Stimulated activated CD8-positive, alpha-beta memory T cell treated with anti-CD3 and anti-CD28 coated beads, Interleukin-4, amount 100 ng/mL, for 1 hour (primary cell): Measurements from ENCODE around the gene EPHA1.

Experiments used
- DNase-seq, 2 donors: peaks; one replicate each; pipeline ENCODE4 v3.0.0-alpha.2; 2020; ENCODE audit warnings: low read depth in 2 of 2, low spot score in 1 of 2

Gene EPHA1

GRCh38 chr7:143390104-143390772 is 18.4 kb downstream of the EPHA1 start:
- DNase-seq, result no peak

DNA sequence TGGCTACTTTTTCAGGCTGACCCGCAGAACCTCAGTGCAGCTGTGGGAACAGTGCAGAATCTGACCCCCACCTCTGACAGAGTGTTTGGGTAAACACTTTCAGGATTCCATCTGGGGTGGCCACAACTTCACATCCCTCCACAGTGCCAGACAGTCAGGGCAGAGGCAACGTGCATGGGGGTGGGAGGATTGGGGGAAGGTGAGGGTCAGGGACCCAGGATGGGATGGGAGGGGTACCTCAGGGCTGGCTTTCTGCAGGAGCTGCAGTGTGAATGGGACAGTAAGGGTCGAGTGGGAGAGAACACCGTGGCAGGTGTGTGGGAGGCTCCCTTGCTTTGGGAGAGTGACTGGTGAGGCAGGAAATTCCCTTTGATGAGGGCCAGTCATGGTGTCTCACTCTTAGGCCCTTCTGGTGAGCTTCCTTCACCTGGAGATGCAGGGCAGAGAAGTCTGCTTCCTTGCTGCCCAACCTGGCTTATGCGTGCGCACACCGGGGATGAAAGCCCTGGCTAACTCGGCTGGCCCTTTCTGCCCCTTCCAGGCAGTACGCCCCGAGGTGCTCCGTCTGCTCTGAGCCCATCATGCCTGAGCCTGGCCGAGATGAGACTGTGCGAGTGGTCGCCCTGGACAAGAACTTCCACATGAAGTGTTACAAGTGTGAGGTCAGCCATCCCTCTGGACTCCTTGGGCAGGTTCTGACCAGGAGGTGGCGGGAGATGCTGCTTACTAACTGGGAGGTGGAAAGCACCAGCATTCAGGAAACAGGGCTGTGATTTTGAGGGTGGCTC is 19.1 kb downstream of the EPHA1 start:
- no peak for DNase-seq

DNA sequence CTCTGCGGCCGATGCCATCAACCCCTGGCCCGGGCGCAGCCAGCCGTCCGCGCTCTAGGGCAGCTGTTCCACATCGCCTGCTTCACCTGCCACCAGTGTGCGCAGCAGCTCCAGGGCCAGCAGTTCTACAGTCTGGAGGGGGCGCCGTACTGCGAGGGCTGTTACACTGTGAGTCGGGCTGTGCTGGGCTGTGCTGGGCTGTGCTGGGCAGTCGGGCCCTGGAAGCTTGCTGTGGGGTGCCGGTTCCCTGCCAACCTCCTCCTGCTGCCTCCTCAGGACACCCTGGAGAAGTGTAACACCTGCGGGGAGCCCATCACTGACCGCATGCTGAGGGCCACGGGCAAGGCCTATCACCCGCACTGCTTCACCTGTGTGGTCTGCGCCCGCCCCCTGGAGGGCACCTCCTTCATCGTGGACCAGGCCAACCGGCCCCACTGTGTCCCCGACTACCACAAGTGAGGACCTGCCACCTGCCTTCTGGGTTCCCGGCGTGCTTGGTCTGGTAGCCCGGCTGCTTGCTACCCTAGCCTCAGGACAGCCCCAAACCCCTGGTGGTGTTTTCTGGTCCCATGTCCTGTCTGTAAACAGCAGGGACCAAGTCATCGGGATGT is 20.1 kb downstream of the EPHA1 start:
- DNase-seq, result no peak

GRCh38 chr7:143388051-143388450 is 20.6 kb downstream of the EPHA1 start:
- no peak for DNase-seq

GRCh38 chr7:143387156-143387975 is 21.3 kb downstream of the EPHA1 start:
- no peak for DNase-seq

GRCh38 chr7:143385891-143386781 is 22.5 kb downstream of the EPHA1 start:
- no peak for DNase-seq

DNA sequence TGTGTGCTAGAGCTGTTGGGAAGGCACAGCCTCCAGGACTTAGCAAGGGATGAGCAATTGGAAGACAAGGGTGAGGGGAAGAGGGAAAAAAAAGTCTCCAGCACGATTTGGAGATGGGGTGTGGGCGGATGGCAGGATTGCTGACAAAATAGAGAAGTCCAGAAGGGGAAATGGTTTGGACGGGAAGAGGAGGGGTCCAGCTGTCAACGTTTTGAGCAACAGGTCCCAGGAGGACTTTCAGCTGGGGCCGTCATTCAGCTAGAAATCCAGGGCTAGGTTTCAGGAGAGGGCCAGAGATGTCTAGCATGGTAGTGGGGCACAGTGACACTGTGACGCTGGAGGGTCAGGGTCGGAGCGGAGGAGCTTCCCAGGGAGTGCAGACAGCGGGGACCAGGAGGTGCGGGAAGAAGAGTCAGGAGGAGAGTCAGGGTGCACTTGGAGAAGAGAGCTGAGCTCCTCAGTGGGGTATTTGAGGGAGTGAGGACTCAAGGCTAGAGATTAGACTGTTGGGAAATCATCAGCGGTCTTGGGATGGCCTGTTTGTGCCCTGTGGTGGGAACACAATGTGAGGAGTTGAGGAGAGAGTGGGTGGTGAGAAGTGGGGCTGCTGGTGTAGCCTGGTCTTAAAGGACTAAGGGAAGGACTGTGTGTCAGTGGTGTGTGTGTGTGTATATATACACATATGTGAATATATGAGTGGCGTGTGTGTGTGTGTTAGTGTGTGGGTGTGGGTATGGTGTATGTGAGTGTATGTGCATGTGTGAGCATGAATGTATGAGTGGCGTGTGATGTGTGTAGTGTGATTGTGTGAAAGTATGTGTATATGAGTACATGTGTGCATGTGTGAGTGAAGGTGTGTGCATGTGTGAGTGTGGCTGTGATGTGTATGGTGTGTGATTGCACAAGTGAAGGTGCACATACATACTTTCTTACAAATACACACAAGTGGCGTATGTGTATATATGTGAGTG is 23.7 kb downstream of the EPHA1 start:
- DNase-seq, result no peak

GRCh38 chr7:143384148-143384547 is 24.5 kb downstream of the EPHA1 start:
- DNase-seq, result no peak

GRCh38 chr7:143383642-143383957 is 25.1 kb downstream of the EPHA1 start:
- no peak for DNase-seq

DNA sequence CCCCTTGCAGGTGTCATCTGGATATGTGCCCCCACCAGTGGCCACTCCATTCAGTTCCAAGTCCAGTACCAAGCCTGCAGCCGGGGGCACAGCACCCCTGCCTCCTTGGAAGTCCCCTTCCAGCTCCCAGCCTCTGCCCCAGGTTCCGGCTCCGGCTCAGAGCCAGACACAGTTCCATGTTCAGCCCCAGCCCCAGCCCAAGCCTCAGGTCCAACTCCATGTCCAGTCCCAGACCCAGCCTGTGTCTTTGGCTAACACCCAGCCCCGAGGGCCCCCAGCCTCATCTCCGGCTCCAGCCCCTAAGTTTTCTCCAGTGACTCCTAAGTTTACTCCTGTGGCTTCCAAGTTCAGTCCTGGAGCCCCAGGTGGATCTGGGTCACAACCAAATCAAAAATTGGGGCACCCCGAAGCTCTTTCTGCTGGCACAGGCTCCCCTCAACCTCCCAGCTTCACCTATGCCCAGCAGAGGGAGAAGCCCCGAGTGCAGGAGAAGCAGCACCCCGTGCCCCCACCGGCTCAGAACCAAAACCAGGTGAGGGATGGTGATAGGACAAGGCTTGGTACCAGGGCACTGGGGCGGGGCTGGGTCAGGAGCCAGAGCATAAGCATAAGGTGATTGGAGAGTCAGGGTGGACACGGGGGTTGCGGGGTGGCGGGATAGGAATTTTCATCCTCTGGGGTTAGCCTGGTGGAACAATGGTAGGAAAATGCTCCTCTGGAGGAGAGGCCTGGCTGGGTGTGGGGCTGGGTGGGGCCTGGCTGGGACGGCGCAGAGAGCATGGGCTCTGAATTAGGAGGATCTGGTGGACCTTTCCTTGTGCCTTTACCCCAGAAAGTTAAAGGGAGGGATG is 25.6 kb downstream of the EPHA1 start:
- DNase-seq, result no peak

GRCh38 chr7:143382126-143382790 is 26.4 kb downstream of the EPHA1 start:
- DNase-seq, result no peak

DNA sequence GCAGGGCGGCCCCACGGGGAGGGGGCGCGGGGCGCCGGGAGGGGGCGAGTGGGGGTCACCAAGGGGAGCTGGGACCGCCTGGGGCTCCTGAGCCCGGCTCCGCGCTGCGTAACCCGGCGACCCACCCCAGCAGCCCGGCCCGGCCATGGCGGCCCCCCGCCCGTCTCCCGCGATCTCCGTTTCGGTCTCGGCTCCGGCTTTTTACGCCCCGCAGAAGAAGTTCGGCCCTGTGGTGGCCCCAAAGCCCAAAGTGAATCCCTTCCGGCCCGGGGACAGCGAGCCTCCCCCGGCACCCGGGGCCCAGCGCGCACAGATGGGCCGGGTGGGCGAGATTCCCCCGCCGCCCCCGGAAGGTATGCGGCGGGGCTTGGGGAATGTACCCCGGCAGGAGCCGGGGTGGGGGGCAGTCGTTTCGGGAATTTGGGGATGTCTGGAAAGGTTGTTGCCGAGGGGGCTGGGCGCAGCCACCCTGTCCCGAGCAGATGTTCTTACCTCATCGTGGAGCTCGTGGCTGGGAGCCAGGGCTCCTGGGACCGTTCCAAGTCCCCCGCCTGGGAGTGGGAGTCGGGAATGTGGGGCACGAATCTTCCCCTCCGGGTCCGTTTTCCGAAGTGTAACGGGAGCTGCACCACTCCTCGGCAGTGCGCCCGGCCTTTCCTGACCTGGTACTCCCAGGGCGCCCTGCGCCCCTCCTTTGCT is 27.1 kb downstream of the EPHA1 start:
- DNase-seq, result no peak

DNA sequence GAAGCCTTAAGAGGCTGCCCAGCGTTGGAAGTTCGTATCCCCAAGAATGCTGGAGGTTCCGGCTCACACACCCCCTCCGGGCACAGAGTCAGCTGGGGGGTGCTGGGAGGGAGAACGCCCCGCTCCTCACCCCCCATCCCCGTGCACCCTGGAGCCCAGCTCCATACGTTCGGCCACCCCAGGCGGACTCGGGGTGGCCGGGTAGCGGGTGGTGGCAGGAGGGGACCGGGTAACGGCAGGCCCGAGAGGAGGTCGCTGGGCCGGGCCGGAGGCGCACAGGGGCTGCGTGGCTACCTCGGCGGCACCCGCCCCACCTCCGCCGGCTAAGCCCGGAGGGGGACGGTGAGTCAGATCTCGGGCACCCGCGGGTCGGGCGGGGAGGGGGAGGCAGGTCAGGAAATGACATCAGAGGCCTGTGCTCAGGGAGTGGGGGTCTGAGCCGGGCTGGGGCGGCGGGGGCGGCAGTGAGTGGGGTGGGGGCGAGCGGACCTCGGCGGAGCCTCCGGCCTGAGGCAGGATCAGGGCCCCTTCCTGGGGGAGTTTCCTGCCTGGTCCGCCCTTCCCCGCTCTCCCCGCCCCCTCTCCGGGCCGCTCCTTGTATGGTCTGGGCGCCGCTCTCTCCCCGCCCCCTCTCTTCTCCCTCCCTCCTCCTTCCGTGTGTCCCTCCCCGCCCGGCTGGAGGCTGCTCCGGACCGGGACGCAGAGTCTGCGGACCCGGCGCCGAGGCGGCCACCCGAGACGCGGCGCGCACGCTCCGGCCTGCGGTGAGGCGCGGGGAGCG is 27.8 kb downstream of the EPHA1 start, which contains the start of gene ZYX:
TSS of gene ZYX (plus strand) at position 700 of the 781 bp plus-strand sequence. CDS start 227 bp downstream, outside the sequence.
- peak; percentile 69 to 76 for DNase-seq

DNA sequence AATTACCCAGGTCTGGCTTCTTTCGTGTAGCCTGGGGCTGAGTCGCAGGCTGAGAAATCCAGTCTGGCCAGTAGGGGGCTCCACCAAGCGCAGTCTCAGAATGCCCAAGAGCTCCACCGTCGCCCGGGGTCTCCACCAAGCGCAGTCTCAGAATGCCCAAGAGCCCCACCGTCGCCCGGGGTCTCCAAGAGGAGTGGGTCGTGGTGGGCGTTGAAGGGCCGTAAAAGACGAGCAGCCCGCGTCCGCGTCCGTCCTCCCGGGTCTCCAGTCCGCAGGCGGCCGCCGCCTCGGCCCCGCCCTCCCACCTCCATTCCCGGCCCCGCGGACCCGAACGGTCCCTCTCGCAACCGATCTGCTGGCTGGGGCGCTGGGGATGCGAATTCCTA is 28.4 kb downstream of the EPHA1 start:
- DNase-seq, result peak; percentile 77 to 89

DNA sequence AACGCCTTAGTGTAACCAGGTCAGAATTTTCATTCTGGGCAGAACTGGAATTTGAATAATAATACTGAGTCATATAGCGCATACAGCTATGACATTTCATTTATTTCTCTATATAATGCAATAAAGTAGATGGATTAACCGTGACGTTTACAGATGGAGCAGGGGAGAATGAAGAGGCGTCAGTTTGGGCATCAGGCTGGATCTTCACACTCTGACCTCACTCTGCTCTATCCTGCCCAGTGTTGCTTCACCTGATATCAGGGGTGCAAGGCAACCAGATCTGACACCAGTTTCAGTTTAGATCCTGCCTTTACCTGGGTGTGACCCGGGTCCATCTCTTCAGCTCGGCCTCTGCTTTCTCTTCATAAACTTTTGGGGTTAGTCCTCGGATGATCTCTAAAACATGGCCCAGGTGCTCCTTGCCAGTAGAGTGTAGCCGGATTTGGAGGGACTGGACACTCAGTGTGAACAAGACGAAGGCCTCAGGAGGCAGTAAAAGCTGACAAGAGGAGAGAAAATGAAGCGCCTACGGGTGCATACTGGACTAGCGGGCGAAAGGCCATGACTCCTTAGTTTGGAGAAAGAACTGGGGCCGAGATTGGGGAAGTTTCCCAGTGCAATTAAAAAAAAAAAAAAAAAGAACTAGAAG is 28.9 kb downstream of the EPHA1 start:
- DNase-seq, result no peak

DNA sequence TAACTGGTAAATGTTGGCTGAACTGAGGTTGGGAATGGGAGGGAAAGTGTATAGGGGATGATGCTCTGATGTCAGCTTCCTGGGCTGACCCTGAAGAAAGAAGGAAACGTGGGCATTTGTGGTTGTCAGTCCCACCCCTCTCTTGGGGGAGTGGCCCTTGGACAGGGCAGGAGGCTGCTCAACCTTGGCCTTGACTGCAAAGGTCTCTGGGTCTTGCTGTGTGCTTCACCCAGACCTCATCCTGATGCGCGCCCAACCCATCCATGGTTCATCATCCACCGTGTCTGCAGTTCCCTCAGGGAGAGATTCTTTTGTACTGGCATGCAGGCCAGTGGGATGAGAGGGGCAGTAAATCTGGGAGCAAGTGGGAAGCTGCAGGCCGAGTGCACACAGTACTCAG is 32.3 kb downstream of the EPHA1 start:
- no peak for DNase-seq
